GM18951 (cell line): Measurements from ENCODE around the gene PMM1.

ENCODE experiments used
- POLR2A ChIP-seq: IDR thresholded peaks from 4 replicates; pipeline ENCODE4 v1.6.1; 2011; ENCODE audit warnings: mild to moderate bottlenecking; ENCODE audit not compliant: insufficient read length, insufficient read depth; ENCODE audit errors: extremely low read depth
- in situ Hi-C: fragments of 300-500 bp; cut with MboI; formaldehyde crosslinking; loops from one replicate; pipeline ENCODE4 v1.12.0; 2022; ENCODE audit warnings: low sequenced_read_pairs, mixed read lengths, inconsistent platforms; ENCODE audit not compliant: unreplicated experiment

PMM1 gene

DNA sequence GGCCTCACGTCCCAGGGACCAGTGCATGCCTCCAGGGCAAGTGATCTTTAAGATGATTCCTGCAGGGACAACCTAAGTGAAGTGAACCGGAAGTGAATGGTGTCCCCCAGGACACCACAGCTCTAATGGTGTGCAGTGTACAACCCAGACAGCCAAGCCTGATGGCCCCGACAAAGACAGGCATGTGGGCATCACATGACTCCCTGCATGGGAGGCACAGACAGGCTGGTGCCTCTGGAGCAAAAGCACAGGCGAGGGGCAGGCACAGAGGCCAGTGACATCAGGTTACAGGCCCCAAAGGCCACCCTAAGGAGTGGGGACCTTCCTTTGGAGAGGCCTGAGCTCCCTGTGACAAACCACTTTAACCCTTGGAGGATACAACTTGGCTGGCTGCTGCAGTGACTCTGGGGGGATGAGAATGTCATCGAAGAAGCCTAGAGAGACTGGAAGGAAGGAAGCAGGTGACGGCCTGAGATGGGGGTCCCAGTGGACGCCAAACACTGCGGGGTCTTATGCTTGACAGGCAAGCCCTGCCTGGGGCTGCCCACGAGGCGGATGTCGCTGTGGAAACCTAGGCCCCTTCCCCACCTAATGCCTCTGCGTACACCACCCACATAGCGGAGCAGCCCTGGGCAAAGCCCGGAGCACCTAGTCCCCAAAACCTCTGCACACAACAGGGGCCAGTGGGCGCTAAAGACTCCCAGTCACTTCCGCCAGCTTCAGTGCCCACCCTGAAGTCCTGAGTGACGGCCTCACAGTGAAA is 57.7 kb downstream of the PMM1 start:
- in situ Hi-C loops: loop anchor here (5.0 kb wide), 1 partner anchor 130 kb away; no protein-coding TSS in a partner anchor
- no peak for TF ChIP-seq POLR2A

DNA sequence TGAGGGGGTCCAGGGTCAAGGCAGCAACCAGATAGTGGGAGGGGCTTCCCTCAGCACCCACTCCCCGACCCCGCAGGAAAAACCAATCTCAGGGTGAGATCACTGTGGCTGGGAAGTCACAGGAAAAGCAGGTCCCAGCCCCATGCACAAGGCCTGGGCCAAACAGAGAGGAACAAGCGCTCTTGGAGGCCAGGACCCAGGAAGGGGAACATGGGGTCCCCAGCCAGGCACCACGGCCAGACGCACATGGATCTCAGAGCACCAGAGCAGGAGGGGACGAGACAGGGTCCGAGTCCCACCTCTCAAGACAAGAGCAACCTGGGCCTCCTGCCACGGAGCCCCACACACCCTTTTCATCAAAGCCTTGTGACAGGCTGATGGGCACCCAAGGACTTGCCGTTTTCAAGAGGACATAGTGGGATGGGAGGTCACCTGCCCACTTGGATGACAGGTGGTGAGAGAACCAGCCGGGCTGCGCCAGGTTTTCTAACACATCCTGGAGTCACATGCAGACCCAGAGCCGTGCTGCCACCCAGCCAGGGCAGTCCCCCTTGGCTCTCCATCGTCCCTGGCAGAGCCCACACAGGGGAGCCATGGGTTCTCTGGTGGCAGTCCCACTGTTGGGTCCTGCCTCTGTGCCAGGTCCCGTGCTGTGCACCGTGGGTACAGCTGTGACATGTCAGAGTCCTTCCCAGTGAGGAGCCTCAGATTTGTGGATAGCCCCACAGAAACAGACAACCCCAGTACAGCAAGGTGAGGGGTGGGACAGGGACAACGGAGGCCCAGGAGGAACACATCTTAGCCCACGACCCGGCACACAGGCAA is 58.5 kb downstream of the PMM1 start:
- in situ Hi-C loops: loop anchor here (5.0 kb wide), 1 partner anchor 129 kb away; no protein-coding TSS in a partner anchor
- peak; percentile 7 for TF ChIP-seq POLR2A

DNA sequence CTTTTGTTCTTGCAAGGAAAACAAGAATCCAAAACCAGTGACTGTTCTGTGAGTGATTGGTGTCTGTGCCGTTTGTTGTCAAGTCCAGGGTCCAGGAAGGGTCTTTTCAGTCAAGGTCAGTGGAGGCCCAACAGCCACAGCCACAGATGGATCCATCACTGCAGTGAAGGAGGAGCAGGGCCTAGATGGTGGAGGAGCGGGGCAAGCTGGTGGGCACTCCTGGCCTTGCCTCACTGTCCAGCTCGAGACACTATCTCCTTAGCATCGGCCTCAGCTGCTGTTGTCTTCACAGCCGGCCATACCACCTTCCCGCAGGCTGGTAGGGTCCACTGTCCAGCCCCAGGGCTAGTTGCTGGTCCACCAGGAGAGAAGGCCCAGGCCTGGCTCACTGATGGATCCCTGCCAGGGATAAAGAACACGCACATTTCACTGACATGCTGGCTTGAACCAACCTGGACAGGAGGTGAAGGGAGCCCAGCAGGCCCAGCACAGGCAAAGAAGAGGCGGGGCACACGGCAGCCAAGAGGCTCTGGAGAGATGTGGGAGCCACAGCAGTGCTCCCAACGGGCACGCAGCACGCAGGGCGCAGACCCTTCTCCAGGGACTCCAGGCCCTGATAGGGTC is 60.6 kb downstream of the PMM1 start:
- no peak for TF ChIP-seq POLR2A
- in situ Hi-C loops: no loop called here

DNA sequence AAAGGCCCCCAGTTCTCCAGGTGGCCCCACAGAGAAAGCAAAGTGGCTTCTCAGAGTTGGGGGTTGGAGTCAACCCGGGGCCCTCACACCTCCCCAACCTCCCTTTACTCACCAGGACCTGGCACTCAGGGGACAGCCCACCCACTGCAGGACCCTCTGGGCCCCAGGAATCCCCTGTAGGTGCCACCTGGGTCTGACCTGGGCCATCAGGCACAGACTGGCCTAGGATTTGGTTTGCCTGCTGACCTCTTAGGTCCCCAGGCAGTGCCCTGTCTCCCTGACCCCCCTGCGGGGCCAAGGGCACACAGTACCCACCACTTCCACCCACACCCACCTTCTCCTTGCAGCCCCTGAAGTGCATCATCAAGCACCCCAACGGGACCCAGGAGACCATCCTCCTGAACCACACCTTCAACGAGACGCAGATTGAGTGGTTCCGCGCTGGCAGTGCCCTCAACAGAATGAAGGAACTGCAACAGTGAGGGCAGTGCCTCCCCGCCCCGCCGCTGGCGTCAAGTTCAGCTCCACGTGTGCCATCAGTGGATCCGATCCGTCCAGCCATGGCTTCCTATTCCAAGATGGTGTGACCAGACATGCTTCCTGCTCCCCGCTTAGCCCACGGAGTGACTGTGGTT is 61.4 kb downstream of the PMM1 start:
- TF ChIP-seq POLR2A: no peak

More for the DNA sequence above, 61.4 kb downstream of the PMM1 start:
- in situ Hi-C loops: no loop called here
